Measurements from ENCODE around the gene ADH7. TPM values are rescaled to one million over a fixed set of nuclear protein-coding genes. Genes with fewer than 3 reads are reported as not detected.

The ADH7 gene
- not detected in 2 replicates for total RNA-seq (2014; rRNA removed; shearing (Covaris generic))

GRCh38 chr4:99435154-99435553 is at the start of gene ADH7:
Gene ADH7 (minus strand): TSS chr4:99435342. CDS start chr4:99435233, 109 bp downstream.
- no peak for DNase-seq (ENCODE audit: low read depth)

DNA sequence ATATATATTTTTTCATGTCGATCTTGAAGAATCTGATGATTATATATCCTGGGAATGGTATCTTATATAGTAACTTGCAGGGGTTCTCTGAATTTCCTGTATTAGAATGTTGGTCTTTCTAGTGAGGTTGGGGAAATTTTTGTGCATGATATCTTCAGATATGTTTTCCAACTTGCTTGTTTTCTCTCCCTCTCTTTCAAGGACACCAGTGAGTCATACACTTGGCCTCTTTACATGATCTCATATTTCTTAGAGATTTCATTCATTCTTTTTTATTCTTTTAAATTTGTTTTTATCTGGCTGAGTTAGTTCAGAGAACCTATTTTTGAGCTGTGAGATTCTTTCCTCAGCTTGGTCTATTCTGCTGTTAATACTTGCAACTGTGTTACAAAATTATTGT is 48.5 kb upstream of the ADH7 start:
- no peak for DNase-seq (ENCODE audit: low read depth)

GRCh38 chr4:99473131-99473530 is 38.0 kb upstream of the ADH7 start:
- no peak for DNase-seq (ENCODE audit: low read depth)

DNA sequence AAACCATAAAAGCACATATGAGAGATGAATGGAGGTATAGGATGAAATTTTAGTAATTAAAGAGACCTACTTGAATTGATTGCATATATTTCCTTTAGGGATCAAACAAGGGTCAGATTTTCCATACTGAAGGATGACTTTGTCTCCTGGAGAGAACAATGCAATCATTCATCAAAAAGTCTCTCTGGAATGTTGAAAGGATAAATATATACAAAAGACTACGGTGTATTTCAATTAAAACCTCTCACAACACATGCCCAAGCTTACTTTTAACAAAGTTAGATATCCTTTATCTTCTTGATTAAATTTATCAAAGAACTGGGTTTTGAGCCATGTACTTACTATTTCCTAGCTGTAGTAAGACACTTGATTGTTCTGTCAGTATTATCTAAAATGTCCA is 36.8 kb upstream of the ADH7 start:
- DNase-seq (ENCODE audit: low read depth): no peak

DNA sequence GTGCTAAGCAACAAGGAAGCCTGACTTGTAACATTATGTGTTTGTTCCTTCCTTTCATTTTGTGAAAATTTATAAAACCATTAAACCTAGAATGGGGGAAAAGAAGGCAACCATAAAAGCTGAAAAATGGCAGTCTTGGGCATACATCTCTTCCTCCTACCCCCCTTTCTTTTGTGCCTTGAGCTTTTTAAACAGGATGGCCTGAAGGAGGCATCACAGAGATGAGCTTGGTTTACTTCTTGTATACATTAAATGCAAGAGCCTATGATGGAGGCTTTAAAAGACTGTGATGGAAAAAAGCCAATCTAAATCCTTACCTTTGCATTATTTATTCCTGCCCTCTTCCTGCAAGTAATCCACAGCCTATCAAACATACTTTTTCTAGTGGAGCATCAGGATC is 36.2 kb upstream of the ADH7 start:
- DNase-seq (ENCODE audit: low read depth): no peak

GRCh38 chr4:99468889-99469288 is 33.7 kb upstream of the ADH7 start:
- no peak for DNase-seq (ENCODE audit: low read depth)

DNA sequence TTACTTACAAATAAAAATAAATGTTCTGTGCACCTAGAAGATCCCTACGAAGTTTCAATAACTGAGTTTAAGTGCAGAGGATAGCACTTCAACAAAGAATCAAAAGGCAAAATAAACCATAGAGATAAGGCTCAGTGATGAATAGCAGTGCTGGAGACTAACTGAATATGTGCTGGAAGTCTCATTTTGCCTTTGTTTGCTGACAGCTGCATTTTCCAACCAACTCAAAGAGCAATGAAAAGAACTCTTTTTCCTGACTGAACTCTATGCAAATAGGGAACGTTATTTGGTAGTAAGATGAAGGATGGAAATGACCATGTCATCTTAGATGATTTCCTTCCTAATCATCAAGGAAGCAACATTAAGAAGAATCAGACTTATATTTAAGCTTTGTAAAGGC is 32.7 kb upstream of the ADH7 start:
- DNase-seq (ENCODE audit: low read depth): no peak

DNA sequence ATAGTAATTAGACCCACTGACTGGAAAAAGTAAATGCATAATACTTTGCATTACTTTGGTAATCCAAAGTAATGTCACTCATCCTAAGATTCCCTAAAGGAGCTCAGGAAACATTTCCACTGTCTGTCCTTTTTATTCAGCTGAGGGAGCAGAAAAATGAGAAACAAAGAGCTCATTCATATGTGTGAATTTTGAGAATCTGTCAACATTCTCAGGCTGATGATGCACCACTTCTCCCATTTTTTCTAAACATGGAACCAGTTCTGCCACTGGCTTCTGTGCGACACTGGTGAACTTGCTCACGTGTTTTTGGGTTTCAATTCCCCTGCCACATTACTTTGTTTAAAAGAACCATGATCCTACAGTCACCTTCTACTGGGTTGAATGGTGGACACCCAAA is 28.4 kb upstream of the ADH7 start:
- no peak for DNase-seq (ENCODE audit: low read depth)

GRCh38 chr4:99462875-99463464 is 27.8 kb upstream of the ADH7 start:
- peak; percentile 9 for DNase-seq (ENCODE audit: low read depth)

- DNase-seq (ENCODE audit: low read depth): no peak
Measured at GRCh38 chr4:99461623-99462401, 26.7 kb upstream of the ADH7 start.

DNA sequence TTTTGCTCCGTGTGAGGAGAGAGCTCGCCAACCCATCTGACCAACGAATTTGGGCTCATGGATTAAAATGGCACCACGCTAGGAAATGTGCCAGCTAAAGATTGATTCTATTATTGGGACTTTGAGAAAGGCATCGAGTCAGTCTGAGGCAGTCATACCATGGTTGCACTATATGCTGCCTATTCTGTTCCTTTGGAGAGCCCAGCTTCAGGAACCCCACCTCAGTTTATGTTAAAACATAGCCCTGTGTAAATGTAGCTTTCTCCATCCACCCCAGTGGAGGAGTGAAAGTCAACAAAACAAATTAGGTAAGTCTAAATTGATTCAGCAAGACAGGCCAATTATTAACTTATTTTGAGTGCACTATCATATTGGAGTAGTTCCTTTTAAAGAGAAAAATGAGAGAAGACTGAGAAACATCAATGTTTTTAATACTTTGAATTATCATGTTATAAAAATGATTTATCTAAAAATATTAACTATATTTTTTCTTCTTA is 24.5 kb upstream of the ADH7 start:
- no peak for DNase-seq (ENCODE audit: low read depth)

GRCh38 chr4:99458911-99459447 is 23.8 kb upstream of the ADH7 start:
- no peak for DNase-seq (ENCODE audit: low read depth)

- no peak for DNase-seq (ENCODE audit: low read depth)
Measured at GRCh38 chr4:99457676-99458075, 22.5 kb upstream of the ADH7 start.

- DNase-seq (ENCODE audit: low read depth): no peak
Measured at GRCh38 chr4:99457270-99457669, 22.1 kb upstream of the ADH7 start.

DNA sequence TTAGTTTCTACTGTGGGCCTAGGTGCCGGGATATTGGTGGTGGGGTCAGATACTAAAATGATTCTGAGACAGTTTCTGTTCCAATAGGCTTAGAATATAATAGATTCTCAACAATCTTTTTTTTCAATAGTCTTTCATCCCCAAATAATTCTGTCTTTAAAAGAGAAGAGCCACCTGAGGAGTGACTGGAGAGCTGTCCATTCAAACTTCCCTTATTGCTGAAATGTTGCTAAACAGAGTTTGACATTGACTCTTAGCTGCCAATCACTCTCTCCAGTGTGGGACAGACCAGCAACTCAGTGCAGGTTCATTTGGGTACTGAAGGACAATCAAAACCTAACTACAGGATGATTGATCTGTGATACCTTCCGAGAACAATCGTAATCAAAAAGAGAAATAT is 12.4 kb upstream of the ADH7 start:
- no peak for DNase-seq (ENCODE audit: low read depth)

- DNase-seq (ENCODE audit: low read depth): no peak
Measured at GRCh38 chr4:99447079-99447478, 11.9 kb upstream of the ADH7 start.

GRCh38 chr4:99438405-99438780 is 3.3 kb upstream of the ADH7 start:
- no peak for DNase-seq (ENCODE audit: low read depth)

DNA sequence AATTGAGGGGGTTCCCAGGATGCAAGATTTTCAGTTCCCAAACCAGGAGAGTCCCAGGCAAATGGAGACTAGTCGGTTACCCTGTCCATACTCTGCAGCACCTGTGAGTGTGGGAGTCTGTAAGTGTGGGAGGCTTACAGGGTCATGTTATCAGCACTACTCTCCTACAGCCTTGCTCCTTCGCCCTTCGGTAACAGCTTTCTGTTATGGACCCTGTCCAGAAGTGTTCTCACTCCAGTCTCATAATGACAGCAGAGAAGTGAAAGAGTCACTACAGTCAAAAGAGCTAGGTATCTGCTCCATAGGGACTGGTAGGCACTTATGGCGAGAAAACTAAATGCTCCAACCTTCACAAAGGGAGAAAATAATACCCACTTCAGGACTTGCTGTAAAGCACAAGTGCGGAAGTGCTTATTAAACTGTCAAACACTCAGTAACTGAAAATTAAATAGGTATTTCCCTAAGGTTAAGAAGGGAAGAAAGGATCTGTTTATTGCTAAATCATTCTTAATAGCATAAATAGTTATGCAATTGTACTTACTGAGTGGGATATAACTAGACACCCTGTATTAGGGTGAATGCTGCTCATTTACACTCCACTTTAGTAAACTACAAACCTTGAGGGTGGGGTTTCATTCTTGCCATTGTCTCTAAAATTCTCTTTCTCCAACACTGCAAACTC is 2.7 kb upstream of the ADH7 start:
- DNase-seq (ENCODE audit: low read depth): no peak

DNA sequence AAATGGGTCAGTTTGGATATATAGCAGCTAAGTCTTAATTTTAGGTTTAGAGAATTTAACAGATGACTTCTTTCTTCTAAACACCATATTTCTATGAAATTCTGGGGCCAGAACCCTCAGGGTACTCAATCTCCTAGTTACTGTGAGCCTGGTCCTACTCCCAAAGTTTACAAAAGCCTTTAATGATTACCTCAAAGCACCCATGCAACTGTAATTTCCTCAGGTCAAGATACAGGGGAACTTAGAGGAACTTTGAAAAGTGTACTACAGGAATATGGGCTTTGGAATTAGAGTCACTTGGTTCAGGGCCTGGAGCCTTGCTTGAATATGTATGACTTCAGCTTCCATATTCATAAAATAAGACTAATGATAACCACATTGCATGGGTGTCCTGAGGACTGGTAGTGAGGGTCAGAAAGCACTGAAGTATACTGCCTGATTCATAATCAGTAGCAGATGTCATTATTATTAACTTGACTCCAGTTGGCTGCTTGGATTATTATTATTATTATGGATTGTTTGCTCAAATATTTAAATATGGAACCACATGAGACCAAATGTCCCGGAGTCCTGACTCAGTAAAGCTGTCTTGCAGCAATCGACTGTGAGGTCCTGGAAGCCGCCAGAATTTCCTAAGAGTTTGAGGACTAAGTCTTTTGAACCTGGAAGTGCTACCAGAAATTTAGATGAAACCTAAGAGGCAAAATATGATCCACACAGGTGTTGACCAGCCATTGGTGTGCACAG is 2.0 kb upstream of the ADH7 start:
- DNase-seq (ENCODE audit: low read depth): no peak

GRCh38 chr4:99436462-99436861 is 1.3 kb upstream of the ADH7 start:
- no peak for DNase-seq (ENCODE audit: low read depth)

DNA sequence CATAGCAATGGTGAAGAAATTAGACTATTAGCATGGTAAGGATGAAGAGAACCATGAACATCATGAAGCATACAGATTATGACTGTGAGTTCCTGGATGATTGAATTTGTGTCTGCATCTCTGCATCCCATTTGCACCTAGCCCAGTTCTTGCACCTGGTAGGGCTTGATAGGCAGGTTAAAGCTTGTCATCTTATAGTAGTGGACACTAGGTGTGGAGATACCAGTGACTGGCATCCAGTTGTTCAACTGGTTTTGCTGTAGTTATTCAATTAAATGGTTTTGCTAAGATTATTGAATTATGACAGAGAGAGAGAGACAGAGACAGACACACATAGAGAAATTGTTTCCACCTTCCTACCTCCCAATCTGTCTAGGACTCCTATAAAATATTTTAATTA is 5.0 kb downstream of the ADH7 start:
- no peak for DNase-seq (ENCODE audit: low read depth)

- DNase-seq (ENCODE audit: low read depth): no peak
Measured at GRCh38 chr4:99417125-99417524, 18.0 kb downstream of the ADH7 start.

Measured in Daoy (cell line).